ENCODE data around the gene DMAC2. TPM values are rescaled to one million over a fixed set of nuclear protein-coding genes. Genes with fewer than 3 reads are reported as not detected.

DMAC2 gene
- total RNA-seq, 1 donor from 2014 or later = 63.7 TPM

- Histone ChIP-seq H3K36me3 (ENCODE audit: control insufficient read depth, insufficient read depth, low read length) (peaks cover 1% of the 10 kb centered on the region), H3K27me3 (ENCODE audit: control insufficient read depth, insufficient read depth, low read length) (no peaks in the 10 kb centered on the region), H3K4me3 (ENCODE audit: low read depth, low read length) (no peak overlapping the region)
- TF ChIP-seq, protein P1, sequence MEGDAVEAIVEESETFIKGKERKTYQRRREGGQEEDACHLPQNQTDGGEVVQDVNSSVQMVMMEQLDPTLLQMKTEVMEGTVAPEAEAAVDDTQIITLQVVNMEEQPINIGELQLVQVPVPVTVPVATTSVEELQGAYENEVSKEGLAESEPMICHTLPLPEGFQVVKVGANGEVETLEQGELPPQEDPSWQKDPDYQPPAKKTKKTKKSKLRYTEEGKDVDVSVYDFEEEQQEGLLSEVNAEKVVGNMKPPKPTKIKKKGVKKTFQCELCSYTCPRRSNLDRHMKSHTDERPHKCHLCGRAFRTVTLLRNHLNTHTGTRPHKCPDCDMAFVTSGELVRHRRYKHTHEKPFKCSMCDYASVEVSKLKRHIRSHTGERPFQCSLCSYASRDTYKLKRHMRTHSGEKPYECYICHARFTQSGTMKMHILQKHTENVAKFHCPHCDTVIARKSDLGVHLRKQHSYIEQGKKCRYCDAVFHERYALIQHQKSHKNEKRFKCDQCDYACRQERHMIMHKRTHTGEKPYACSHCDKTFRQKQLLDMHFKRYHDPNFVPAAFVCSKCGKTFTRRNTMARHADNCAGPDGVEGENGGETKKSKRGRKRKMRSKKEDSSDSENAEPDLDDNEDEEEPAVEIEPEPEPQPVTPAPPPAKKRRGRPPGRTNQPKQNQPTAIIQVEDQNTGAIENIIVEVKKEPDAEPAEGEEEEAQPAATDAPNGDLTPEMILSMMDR (IDR thresholded peaks at IDR 0.05; ENCODE audit: insufficient read depth, low read length, poor library complexity, severe bottlenecking) = no peak
- no peak for DNase-seq (ENCODE audit: low read depth)
Observed at GRCh38 chr19:41421314-41421713, 18.4 kb downstream of the DMAC2 start.

GRCh38 chr19:41420101-41420880, 19.4 kb downstream of the DMAC2 start:
- Histone ChIP-seq H3K4me3 (ENCODE audit: low read depth, low read length) (no peak overlapping the region), H3K36me3 (ENCODE audit: control insufficient read depth, insufficient read depth, low read length) (peaks cover 1% of the 10 kb centered on the region), H3K27me3 (ENCODE audit: control insufficient read depth, insufficient read depth, low read length) (no peaks in the 10 kb centered on the region)
- TF ChIP-seq, protein P1 (IDR thresholded peaks at IDR 0.05; ENCODE audit: insufficient read depth, low read length, poor library complexity, severe bottlenecking) = no peak
- DNase-seq (ENCODE audit: low read depth) = no peak

GRCh38 chr19:41416194-41416674, 23.5 kb downstream of the DMAC2 start:
- Histone ChIP-seq H3K36me3 (ENCODE audit: control insufficient read depth, insufficient read depth, low read length) (peaks cover 1% of the 10 kb centered on the region), H3K4me3 (ENCODE audit: low read depth, low read length) (no peak overlapping the region), H3K27me3 (ENCODE audit: control insufficient read depth, insufficient read depth, low read length) (no peaks in the 10 kb centered on the region)
- TF ChIP-seq, protein P1 (IDR thresholded peaks at IDR 0.05; ENCODE audit: insufficient read depth, low read length, poor library complexity, severe bottlenecking) = no peak
- DNase-seq (ENCODE audit: low read depth) = no peak

DNA sequence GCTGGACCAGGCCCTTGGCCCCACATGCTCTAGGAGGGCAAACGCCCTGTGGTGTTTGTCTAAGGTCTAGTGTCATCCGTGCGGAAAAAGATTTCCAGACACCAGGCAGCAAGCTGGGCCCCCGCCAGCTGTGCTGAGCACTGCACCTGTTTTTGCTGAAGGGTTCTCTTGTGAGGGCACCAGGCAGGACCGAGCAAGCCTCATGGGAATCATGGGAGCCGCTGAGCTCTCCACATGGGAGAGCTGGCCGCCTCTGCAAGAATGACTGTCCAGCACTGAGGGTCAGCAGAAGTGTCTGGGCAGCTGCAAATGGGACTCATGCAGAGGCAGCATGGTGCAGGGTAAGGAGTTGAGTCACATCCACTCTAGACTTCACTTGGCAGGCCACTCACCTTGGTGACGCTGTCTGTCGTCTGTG, 24.5 kb downstream of the DMAC2 start:
- TF ChIP-seq, protein P1 (IDR thresholded peaks at IDR 0.05; ENCODE audit: insufficient read depth, low read length, poor library complexity, severe bottlenecking) = no peak
- Histone ChIP-seq H3K36me3 (ENCODE audit: control insufficient read depth, insufficient read depth, low read length) (peaks cover 1% of the 10 kb centered on the region), H3K4me3 (ENCODE audit: low read depth, low read length) (no peak overlapping the region), H3K27me3 (ENCODE audit: control insufficient read depth, insufficient read depth, low read length) (no peaks in the 10 kb centered on the region)
- no peak for DNase-seq (ENCODE audit: low read depth)

- Histone ChIP-seq H3K36me3 (ENCODE audit: control insufficient read depth, insufficient read depth, low read length) (peaks cover 1% of the 10 kb centered on the region), H3K27me3 (ENCODE audit: control insufficient read depth, insufficient read depth, low read length) (no peaks in the 10 kb centered on the region), H3K4me3 (ENCODE audit: low read depth, low read length) (no peak overlapping the region)
- no peak for DNase-seq (ENCODE audit: low read depth)
- TF ChIP-seq, protein P1 (IDR thresholded peaks at IDR 0.05; ENCODE audit: insufficient read depth, low read length, poor library complexity, severe bottlenecking) = no peak
Observed at GRCh38 chr19:41414461-41414860, 25.3 kb downstream of the DMAC2 start.

Data from kidney epithelial cell (primary cell).